Measurements from ENCODE around the gene RACGAP1.

RACGAP1 gene

GRCh38 chr12:49954863-49955830 lies 70.1 kb downstream of the RACGAP1 start:
- no peak for DNase-seq (ENCODE audit: low read depth in 2 of 2)

- DNase-seq (ENCODE audit: low read depth in 2 of 2): no peak
These were observed 71.1 kb downstream of the RACGAP1 start for GRCh38 chr12:49953961-49954846.

- no peak for DNase-seq (ENCODE audit: low read depth in 2 of 2)
These were observed 72.1 kb downstream of the RACGAP1 start for GRCh38 chr12:49953151-49953550.

GRCh38 chr12:49952391-49953055 lies 72.8 kb downstream of the RACGAP1 start:
- DNase-seq (ENCODE audit: low read depth in 2 of 2): no peak

GRCh38 chr12:49951411-49952240 lies 73.7 kb downstream of the RACGAP1 start:
- no peak for DNase-seq (ENCODE audit: low read depth in 2 of 2)

GRCh38 chr12:49950273-49951251 lies 74.7 kb downstream of the RACGAP1 start, which contains the start of gene AQP2:
TSS of gene AQP2 (plus strand) at chr12:49950737. CDS start at chr12:49950831, 94 bp downstream.
- DNase-seq (ENCODE audit: low read depth in 2 of 2): no peak

GRCh38 chr12:49949866-49950265 lies 75.4 kb downstream of the RACGAP1 start:
- no peak for DNase-seq (ENCODE audit: low read depth in 2 of 2)

- no peak for DNase-seq (ENCODE audit: low read depth in 2 of 2)
These were observed 76.1 kb downstream of the RACGAP1 start for GRCh38 chr12:49948866-49949845.

GRCh38 chr12:49947593-49948226 lies 77.6 kb downstream of the RACGAP1 start:
- DNase-seq (ENCODE audit: low read depth in 2 of 2): no peak

GRCh38 chr12:49946497-49946896 lies 78.8 kb downstream of the RACGAP1 start:
- no peak for DNase-seq (ENCODE audit: low read depth in 2 of 2)

GRCh38 chr12:49946086-49946485 lies 79.2 kb downstream of the RACGAP1 start:
- no peak for DNase-seq (ENCODE audit: low read depth in 2 of 2)

GRCh38 chr12:49945394-49946080 lies 79.8 kb downstream of the RACGAP1 start:
- DNase-seq (ENCODE audit: low read depth in 2 of 2): peak; percentile 85 to 88

- no peak for DNase-seq (ENCODE audit: low read depth in 2 of 2)
These were observed 80.6 kb downstream of the RACGAP1 start for GRCh38 chr12:49944718-49945117.

- no peak for DNase-seq (ENCODE audit: low read depth in 2 of 2)
These were observed 81.2 kb downstream of the RACGAP1 start for GRCh38 chr12:49944046-49944445.

GRCh38 chr12:49943625-49943960 lies 81.7 kb downstream of the RACGAP1 start:
- no peak for DNase-seq (ENCODE audit: low read depth in 2 of 2)

GRCh38 chr12:49942921-49943624 lies 82.2 kb downstream of the RACGAP1 start:
- DNase-seq (ENCODE audit: low read depth in 2 of 2): no peak

GRCh38 chr12:49942512-49942893 lies 82.8 kb downstream of the RACGAP1 start:
- no peak for DNase-seq (ENCODE audit: low read depth in 2 of 2)

Measured in stimulated activated CD4-positive, alpha-beta T cell treated with anti-CD3 and anti-CD28 coated beads, Interleukin-1b, Interleukin-23, amount 100 ng/mL, for 4 hours (primary cell).